GM23338 (cell line): ENCODE data around the gene PADI6. TPM values are rescaled to one million over a fixed set of nuclear protein-coding genes. Genes with fewer than 3 reads are reported as not detected.

Experiments
- ATAC-seq: fragments of 200-7000 bp; cut with Tn5 transposase; 3 replicates; pipeline ENCODE4 v1.9.1; 2020
- DNase-seq: peaks from one replicate; pipeline ENCODE4 v3.0.0-alpha.2; 2015; ENCODE audit warnings: low spot score
- H2AFZ ChIP-seq: fragments of 200-600 bp; sonication (generic); 2 replicates; pipeline ENCODE4 v1.8.0; 2016; ENCODE audit warnings: antibody characterized with exemption, mild to moderate bottlenecking, moderate library complexity
- H3F3A ChIP-seq: fragments of 200-600 bp; sonication (generic); replicated peaks from 2 replicates; pipeline ENCODE4 v1.8.0; 2017; ENCODE audit warnings: antibody characterized with exemption, mixed run types, low read depth
- H3K27ac ChIP-seq: fragments of 200-600 bp; sonication (generic); 2 replicates; pipeline ENCODE4 v1.6.1; 2016; ENCODE audit warnings: low read depth
- H3K27me3 ChIP-seq: fragments of 200-600 bp; sonication (generic); 2 replicates; pipeline ENCODE4 v1.8.0; 2016; ENCODE audit warnings: mild to moderate bottlenecking, mixed run types, moderate library complexity; ENCODE audit not compliant: insufficient read depth
- H3K36me3 ChIP-seq: fragments of 200-600 bp; sonication (generic); 2 replicates; pipeline ENCODE4 v1.8.0; 2016; ENCODE audit warnings: mild to moderate bottlenecking; ENCODE audit not compliant: insufficient read depth
- H3K4me1 ChIP-seq: fragments of 200-600 bp; sonication (generic); 2 replicates; pipeline ENCODE4 v1.8.0; 2016; ENCODE audit warnings: mild to moderate bottlenecking, moderate library complexity; ENCODE audit not compliant: insufficient read depth
- H3K4me2 ChIP-seq: fragments of 200-600 bp; sonication (generic); 2 replicates; pipeline ENCODE4 v1.7.1; 2017; ENCODE audit warnings: mixed run types
- H3K4me3 ChIP-seq: fragments of 200-600 bp; sonication (generic); 2 replicates; pipeline ENCODE4 v1.6.1; 2016; ENCODE audit warnings: mixed run types
- H3K79me2 ChIP-seq: fragments of 200-600 bp; sonication (generic); replicated peaks from 2 replicates; pipeline ENCODE4 v1.8.0; 2017; ENCODE audit warnings: mild to moderate bottlenecking; ENCODE audit not compliant: insufficient read depth
- H3K9me2 ChIP-seq: fragments of 200-600 bp; sonication (generic); 2 replicates; pipeline ENCODE4 v1.8.0; 2017; ENCODE audit not compliant: insufficient read depth
- H4K20me1 ChIP-seq: fragments of 200-600 bp; sonication (generic); replicated peaks from 2 replicates; pipeline ENCODE4 v1.8.0; 2017; ENCODE audit warnings: mild to moderate bottlenecking; ENCODE audit not compliant: insufficient read depth
- H3K27ac Mint-ChIP-seq: 2 replicates; pipeline ENCODE4 v1.8.0; 2020; ENCODE audit warnings: inconsistent platforms, mild to moderate bottlenecking, moderate library complexity, mixed read lengths
- H3K27me3 Mint-ChIP-seq: 3 replicates; pipeline ENCODE4 v1.8.0; 2022; ENCODE audit warnings: low read depth, mild to moderate bottlenecking, moderate library complexity, mixed read lengths, inconsistent platforms; ENCODE audit not compliant: insufficient read depth, poor library complexity
- H3K36me3 Mint-ChIP-seq: 3 replicates; pipeline ENCODE4 v1.8.0; 2021; ENCODE audit warnings: low read depth, mild to moderate bottlenecking, inconsistent platforms, moderate library complexity, mixed read lengths
- H3K4me1 Mint-ChIP-seq: 3 replicates; pipeline ENCODE4 v1.8.0; 2020; ENCODE audit warnings: mild to moderate bottlenecking, inconsistent platforms, mixed read lengths
- H3K4me3 Mint-ChIP-seq: 3 replicates; pipeline ENCODE4 v1.8.0; 2021; ENCODE audit warnings: moderate library complexity, mild to moderate bottlenecking, inconsistent platforms, mixed read lengths
- H3K9me3 Mint-ChIP-seq: 3 replicates; pipeline ENCODE4 v1.8.0; 2020; ENCODE audit warnings: moderate library complexity, mild to moderate bottlenecking, inconsistent platforms, mixed read lengths
- CREB1 ChIP-seq: fragments of 250-450 bp; sonication (Bioruptor Pico); IDR thresholded peaks from 2 replicates; pipeline ENCODE4 v1.5.0; 2020; ENCODE audit warnings: low read depth, mild to moderate bottlenecking, moderate library complexity
- EZH2 ChIP-seq: fragments of 200-600 bp; sonication (generic); IDR thresholded peaks from one replicate; pipeline ENCODE4 v1.8.0; 2017; ENCODE audit warnings: antibody characterized with exemption, mild to moderate bottlenecking, low read depth; ENCODE audit not compliant: unreplicated experiment
- EZH2phosphoT487 ChIP-seq: fragments of 200-600 bp; sonication (generic); IDR thresholded peaks from one replicate; pipeline ENCODE4 v1.8.1; 2018; ENCODE audit warnings: antibody characterized with exemption; ENCODE audit not compliant: unreplicated experiment
- JUNB ChIP-seq: IDR thresholded peaks from one replicate; pipeline ENCODE4 v1.6.1; 2016; ENCODE audit warnings: antibody characterized with exemption; ENCODE audit not compliant: unreplicated experiment
- POLR2AphosphoS5 ChIP-seq: IDR thresholded peaks from 2 replicates; pipeline ENCODE4 v1.6.1; 2016; ENCODE audit warnings: antibody characterized with exemption, low read depth
- ZNF114 ChIP-seq: fragments of 250-450 bp; sonication (Bioruptor Pico); IDR thresholded peaks from 2 replicates; pipeline ENCODE4 v1.5.0; 2020; ENCODE audit warnings: mild to moderate bottlenecking, moderate library complexity
- ZNF331 ChIP-seq: fragments of 250-450 bp; sonication (Bioruptor Pico); IDR thresholded peaks from 2 replicates; pipeline ENCODE4 v1.5.0; 2020; ENCODE audit warnings: low read depth, mild to moderate bottlenecking, moderate library complexity
- polyA plus RNA-seq: library from polyadenylated mRNA; unstranded; fragments of >200 nt; fragmentation: Nextera tagmentation; extraction: Ambion mirVana; gene quantifications from 2 replicates; pipeline ENCODE4 v1.2.1, GENCODE V29; 2016
- total RNA-seq: library from RNA; depleted of rRNA; stranded (reverse); fragments of >200 nt; shearing (Covaris generic); gene quantifications from 2 replicates; pipeline ENCODE4 v1.2.3, GENCODE V29; 2014
- TF ChIP-seq, protein P1 (sequence below): fragments of 250-450 bp; sonication (Bioruptor Pico); IDR thresholded peaks from 2 replicates; pipeline ENCODE4 v1.5.0; 2020; ENCODE audit warnings: mild to moderate bottlenecking, moderate library complexity
- TF ChIP-seq, protein P2 (sequence below): IDR thresholded peaks from 2 replicates; pipeline ENCODE4 v1.6.1; 2016; ENCODE audit warnings: antibody characterized with exemption
- TF ChIP-seq, protein P3 (sequence below): IDR thresholded peaks from one replicate; pipeline ENCODE4 v1.6.1; 2018; ENCODE audit warnings: antibody characterized with exemption; ENCODE audit not compliant: unreplicated experiment
- TF ChIP-seq, protein P4 (sequence below), 2 experiments: fragments of 200-600 bp in 1 of 2; sonication (generic) in 1 of 2; conservative IDR thresholded peaks; 2 replicates each; pipeline versions ENCODE4 v1.5.1 to v1.6.1; 2016 to 2017; ENCODE audit warnings: antibody characterized with exemption in 2 of 2, low read depth in 2 of 2, mild to moderate bottlenecking in 2 of 2, moderate library complexity in 1 of 2

Gene PADI6
- total and polyA plus RNA-seq, 2 experiments from 2014 or later, result not detected

DNA sequence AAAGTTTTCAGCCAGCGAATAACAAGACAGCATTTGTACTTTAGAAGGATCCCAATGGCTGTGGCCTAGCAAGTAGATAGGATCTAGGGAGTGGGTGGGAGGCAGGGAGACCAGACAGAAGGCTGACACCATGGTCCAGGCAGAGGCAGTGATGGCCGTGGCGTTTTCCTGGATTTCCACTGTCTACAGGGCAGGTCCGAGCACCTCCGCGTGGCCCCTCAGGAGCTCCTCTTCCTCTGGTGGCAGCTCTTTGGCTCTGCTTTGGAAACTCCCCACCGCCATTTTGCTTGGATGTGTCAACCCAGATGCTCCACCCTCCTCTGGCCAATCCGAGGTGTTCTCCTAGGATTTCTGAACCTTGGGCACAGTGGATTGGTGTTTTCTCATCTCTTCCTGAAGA is 38.9 kb upstream of the PADI6 start:
- H3K9me3 Mint-ChIP-seq, result peaks cover 4% of the 10 kb centered on the region; the same call in 1 of the 3 replicates
- Histone ChIP-seq H3K27me3 (no peaks in the 10 kb centered on the region), H3K27ac (no peak overlapping the region), H3K9me2 (no peaks in the 10 kb centered on the region), H3K36me3 (no peaks in the 10 kb centered on the region), H4K20me1 (no peaks in the 10 kb centered on the region), H3K4me1 (no peaks in the 10 kb centered on the region), H3K4me3 (no peak overlapping the region), H3K79me2 (no peaks in the 10 kb centered on the region), H2AFZ (no peak overlapping the region), H3F3A (no peaks in the 10 kb centered on the region), H3K4me2 (no peak overlapping the region)
- H3K4me3 Mint-ChIP-seq, result no peak overlapping the region
- H3K27me3 Mint-ChIP-seq, result no peaks in the 10 kb centered on the region
- H3K4me1 Mint-ChIP-seq, result no peaks in the 10 kb centered on the region
- DNase-seq (no peak), ATAC-seq (no peak)
- no peaks in the 10 kb centered on the region for H3K36me3 Mint-ChIP-seq
- TF ChIP-seq, protein P1, sequence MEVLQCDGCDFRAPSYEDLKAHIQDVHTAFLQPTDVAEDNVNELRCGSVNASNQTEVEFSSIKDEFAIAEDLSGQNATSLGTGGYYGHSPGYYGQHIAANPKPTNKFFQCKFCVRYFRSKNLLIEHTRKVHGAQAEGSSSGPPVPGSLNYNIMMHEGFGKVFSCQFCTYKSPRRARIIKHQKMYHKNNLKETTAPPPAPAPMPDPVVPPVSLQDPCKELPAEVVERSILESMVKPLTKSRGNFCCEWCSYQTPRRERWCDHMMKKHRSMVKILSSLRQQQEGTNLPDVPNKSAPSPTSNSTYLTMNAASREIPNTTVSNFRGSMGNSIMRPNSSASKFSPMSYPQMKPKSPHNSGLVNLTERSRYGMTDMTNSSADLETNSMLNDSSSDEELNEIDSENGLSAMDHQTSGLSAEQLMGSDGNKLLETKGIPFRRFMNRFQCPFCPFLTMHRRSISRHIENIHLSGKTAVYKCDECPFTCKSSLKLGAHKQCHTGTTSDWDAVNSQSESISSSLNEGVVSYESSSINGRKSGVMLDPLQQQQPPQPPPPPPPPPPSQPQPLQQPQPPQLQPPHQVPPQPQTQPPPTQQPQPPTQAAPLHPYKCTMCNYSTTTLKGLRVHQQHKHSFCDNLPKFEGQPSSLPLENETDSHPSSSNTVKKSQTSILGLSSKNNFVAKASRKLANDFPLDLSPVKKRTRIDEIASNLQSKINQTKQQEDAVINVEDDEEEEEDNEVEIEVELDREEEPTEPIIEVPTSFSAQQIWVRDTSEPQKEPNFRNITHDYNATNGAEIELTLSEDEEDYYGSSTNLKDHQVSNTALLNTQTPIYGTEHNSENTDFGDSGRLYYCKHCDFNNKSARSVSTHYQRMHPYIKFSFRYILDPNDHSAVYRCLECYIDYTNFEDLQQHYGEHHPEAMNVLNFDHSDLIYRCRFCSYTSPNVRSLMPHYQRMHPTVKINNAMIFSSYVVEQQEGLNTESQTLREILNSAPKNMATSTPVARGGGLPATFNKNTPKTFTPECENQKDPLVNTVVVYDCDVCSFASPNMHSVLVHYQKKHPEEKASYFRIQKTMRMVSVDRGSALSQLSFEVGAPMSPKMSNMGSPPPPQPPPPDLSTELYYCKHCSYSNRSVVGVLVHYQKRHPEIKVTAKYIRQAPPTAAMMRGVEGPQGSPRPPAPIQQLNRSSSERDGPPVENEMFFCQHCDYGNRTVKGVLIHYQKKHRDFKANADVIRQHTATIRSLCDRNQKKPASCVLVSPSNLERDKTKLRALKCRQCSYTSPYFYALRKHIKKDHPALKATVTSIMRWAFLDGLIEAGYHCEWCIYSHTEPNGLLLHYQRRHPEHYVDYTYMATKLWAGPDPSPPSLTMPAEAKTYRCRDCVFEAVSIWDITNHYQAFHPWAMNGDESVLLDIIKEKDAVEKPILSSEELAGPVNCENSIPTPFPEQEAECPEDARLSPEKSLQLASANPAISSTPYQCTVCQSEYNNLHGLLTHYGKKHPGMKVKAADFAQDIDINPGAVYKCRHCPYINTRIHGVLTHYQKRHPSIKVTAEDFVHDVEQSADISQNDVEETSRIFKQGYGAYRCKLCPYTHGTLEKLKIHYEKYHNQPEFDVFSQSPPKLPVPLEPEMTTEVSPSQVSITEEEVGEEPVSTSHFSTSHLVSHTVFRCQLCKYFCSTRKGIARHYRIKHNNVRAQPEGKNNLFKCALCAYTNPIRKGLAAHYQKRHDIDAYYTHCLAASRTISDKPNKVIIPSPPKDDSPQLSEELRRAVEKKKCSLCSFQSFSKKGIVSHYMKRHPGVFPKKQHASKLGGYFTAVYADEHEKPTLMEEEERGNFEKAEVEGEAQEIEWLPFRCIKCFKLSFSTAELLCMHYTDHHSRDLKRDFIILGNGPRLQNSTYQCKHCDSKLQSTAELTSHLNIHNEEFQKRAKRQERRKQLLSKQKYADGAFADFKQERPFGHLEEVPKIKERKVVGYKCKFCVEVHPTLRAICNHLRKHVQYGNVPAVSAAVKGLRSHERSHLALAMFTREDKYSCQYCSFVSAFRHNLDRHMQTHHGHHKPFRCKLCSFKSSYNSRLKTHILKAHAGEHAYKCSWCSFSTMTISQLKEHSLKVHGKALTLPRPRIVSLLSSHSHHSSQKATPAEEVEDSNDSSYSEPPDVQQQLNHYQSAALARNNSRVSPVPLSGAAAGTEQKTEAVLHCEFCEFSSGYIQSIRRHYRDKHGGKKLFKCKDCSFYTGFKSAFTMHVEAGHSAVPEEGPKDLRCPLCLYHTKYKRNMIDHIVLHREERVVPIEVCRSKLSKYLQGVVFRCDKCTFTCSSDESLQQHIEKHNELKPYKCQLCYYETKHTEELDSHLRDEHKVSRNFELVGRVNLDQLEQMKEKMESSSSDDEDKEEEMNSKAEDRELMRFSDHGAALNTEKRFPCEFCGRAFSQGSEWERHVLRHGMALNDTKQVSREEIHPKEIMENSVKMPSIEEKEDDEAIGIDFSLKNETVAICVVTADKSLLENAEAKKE (CRISPR knock-in tag), result no peak
- TF ChIP-seq, protein P2, sequence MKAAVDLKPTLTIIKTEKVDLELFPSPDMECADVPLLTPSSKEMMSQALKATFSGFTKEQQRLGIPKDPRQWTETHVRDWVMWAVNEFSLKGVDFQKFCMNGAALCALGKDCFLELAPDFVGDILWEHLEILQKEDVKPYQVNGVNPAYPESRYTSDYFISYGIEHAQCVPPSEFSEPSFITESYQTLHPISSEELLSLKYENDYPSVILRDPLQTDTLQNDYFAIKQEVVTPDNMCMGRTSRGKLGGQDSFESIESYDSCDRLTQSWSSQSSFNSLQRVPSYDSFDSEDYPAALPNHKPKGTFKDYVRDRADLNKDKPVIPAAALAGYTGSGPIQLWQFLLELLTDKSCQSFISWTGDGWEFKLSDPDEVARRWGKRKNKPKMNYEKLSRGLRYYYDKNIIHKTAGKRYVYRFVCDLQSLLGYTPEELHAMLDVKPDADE, result no peak
- TF ChIP-seq EZH2phosphoT487, result no peak
- no peak for TF ChIP-seq JUNB
- no peak for TF ChIP-seq CREB1
- no peak for TF ChIP-seq POLR2AphosphoS5
- TF ChIP-seq, protein P3, sequence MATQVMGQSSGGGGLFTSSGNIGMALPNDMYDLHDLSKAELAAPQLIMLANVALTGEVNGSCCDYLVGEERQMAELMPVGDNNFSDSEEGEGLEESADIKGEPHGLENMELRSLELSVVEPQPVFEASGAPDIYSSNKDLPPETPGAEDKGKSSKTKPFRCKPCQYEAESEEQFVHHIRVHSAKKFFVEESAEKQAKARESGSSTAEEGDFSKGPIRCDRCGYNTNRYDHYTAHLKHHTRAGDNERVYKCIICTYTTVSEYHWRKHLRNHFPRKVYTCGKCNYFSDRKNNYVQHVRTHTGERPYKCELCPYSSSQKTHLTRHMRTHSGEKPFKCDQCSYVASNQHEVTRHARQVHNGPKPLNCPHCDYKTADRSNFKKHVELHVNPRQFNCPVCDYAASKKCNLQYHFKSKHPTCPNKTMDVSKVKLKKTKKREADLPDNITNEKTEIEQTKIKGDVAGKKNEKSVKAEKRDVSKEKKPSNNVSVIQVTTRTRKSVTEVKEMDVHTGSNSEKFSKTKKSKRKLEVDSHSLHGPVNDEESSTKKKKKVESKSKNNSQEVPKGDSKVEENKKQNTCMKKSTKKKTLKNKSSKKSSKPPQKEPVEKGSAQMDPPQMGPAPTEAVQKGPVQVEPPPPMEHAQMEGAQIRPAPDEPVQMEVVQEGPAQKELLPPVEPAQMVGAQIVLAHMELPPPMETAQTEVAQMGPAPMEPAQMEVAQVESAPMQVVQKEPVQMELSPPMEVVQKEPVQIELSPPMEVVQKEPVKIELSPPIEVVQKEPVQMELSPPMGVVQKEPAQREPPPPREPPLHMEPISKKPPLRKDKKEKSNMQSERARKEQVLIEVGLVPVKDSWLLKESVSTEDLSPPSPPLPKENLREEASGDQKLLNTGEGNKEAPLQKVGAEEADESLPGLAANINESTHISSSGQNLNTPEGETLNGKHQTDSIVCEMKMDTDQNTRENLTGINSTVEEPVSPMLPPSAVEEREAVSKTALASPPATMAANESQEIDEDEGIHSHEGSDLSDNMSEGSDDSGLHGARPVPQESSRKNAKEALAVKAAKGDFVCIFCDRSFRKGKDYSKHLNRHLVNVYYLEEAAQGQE, result no peak
- TF ChIP-seq, protein P4, sequence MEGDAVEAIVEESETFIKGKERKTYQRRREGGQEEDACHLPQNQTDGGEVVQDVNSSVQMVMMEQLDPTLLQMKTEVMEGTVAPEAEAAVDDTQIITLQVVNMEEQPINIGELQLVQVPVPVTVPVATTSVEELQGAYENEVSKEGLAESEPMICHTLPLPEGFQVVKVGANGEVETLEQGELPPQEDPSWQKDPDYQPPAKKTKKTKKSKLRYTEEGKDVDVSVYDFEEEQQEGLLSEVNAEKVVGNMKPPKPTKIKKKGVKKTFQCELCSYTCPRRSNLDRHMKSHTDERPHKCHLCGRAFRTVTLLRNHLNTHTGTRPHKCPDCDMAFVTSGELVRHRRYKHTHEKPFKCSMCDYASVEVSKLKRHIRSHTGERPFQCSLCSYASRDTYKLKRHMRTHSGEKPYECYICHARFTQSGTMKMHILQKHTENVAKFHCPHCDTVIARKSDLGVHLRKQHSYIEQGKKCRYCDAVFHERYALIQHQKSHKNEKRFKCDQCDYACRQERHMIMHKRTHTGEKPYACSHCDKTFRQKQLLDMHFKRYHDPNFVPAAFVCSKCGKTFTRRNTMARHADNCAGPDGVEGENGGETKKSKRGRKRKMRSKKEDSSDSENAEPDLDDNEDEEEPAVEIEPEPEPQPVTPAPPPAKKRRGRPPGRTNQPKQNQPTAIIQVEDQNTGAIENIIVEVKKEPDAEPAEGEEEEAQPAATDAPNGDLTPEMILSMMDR (conservative IDR thresholded peaks at IDR 0.05; ENCODE audit: low read depth in 2 of 2), result no peak
- TF ChIP-seq ZNF331 (CRISPR knock-in tag), result no peak
- no peak for TF ChIP-seq ZNF114 (CRISPR knock-in tag)
- no peak for TF ChIP-seq EZH2
- no peak overlapping the region for H3K27ac Mint-ChIP-seq
